Smooth muscle cell (in vitro differentiated cells): Measurements from ENCODE around the gene TIMP2. TPM values are rescaled to one million over a fixed set of nuclear protein-coding genes. Genes with fewer than 3 reads are reported as not detected.

Experiments
- DNase-seq: peaks from one replicate; lab custom pipeline; 2025; ENCODE audit not compliant: unreplicated experiment; lab: John Stamatoyannopoulos, UW
- H2AFZ ChIP-seq: fragments of 200-600 bp; sonication (generic); 2 replicates; pipeline ENCODE4 v1.6.0; 2016; ENCODE audit warnings: antibody characterized with exemption, low read depth, mild to moderate bottlenecking
- H3F3A ChIP-seq: fragments of 200-600 bp; sonication (generic); 2 replicates; pipeline ENCODE4 v1.6.0; 2017; ENCODE audit warnings: antibody characterized with exemption, low read depth
- H3K27ac ChIP-seq: fragments of 200-600 bp; sonication (generic); 2 replicates; pipeline ENCODE4 v1.5.1; 2016; ENCODE audit warnings: low read depth, mild to moderate bottlenecking
- H3K27me3 ChIP-seq: fragments of 200-600 bp; sonication (generic); 2 replicates; pipeline ENCODE4 v1.6.1; 2016; ENCODE audit warnings: low read depth, mild to moderate bottlenecking
- H3K36me3 ChIP-seq: fragments of 200-600 bp; sonication (generic); 2 replicates; pipeline ENCODE4 v1.5.1; 2016; ENCODE audit warnings: low read depth
- H3K4me1 ChIP-seq: fragments of 200-600 bp; sonication (generic); 2 replicates; pipeline ENCODE4 v1.5.1; 2016; ENCODE audit warnings: low read depth
- H3K4me2 ChIP-seq: fragments of 200-600 bp; sonication (generic); 2 replicates; pipeline ENCODE4 v1.6.0; 2016; ENCODE audit warnings: mild to moderate bottlenecking
- H3K4me3 ChIP-seq: fragments of 200-600 bp; sonication (generic); 2 replicates; pipeline ENCODE4 v1.5.1; 2016; ENCODE audit warnings: mild to moderate bottlenecking
- H3K79me2 ChIP-seq: fragments of 200-600 bp; sonication (generic); 2 replicates; pipeline ENCODE4 v1.6.0; 2016; ENCODE audit warnings: low read depth, mild to moderate bottlenecking
- H3K9ac ChIP-seq: fragments of 200-600 bp; sonication (generic); 2 replicates; pipeline ENCODE4 v1.6.0; 2016; ENCODE audit warnings: low read depth
- H3K9me3 ChIP-seq: fragments of 200-600 bp; sonication (generic); replicated peaks from 2 replicates; pipeline ENCODE4 v1.5.1; 2016; ENCODE audit warnings: low read depth
- H4K20me1 ChIP-seq: fragments of 200-600 bp; sonication (generic); 2 replicates; pipeline ENCODE4 v1.6.0; 2016; ENCODE audit warnings: low read depth
- WGBS: methylation state at CpG from one replicate; pipeline ENCODE4 v1.1.7; 2016; ENCODE audit warnings: low lambda C conversion rate; 5-methylcytosine and 5-hydroxymethylcytosine counted together
- polyA plus RNA-seq: library from polyadenylated mRNA; unstranded; fragments of >200 nt; fragmentation: Nextera tagmentation; extraction: Ambion mirVana; gene quantifications from 2 replicates; pipeline ENCODE4 v1.2.1, GENCODE V29; 2016
- total RNA-seq: library from RNA; depleted of rRNA; stranded (reverse); fragments of >200 nt; gene quantifications from 2 replicates; pipeline ENCODE4 v1.2.3, GENCODE V29; 2014
- TF ChIP-seq, protein P1 (sequence below): fragments of 200-600 bp; sonication (generic); IDR thresholded peaks from 2 replicates; pipeline ENCODE4 v1.5.1; 2017; ENCODE audit warnings: borderline replicate concordance, mild to moderate bottlenecking, antibody characterized with exemption; ENCODE audit not compliant: insufficient read depth, poor library complexity, severe bottlenecking

Gene TIMP2
- total and polyA plus RNA-seq, 2 experiments from 2014 or later: 37.8 to 111 TPM

DNA sequence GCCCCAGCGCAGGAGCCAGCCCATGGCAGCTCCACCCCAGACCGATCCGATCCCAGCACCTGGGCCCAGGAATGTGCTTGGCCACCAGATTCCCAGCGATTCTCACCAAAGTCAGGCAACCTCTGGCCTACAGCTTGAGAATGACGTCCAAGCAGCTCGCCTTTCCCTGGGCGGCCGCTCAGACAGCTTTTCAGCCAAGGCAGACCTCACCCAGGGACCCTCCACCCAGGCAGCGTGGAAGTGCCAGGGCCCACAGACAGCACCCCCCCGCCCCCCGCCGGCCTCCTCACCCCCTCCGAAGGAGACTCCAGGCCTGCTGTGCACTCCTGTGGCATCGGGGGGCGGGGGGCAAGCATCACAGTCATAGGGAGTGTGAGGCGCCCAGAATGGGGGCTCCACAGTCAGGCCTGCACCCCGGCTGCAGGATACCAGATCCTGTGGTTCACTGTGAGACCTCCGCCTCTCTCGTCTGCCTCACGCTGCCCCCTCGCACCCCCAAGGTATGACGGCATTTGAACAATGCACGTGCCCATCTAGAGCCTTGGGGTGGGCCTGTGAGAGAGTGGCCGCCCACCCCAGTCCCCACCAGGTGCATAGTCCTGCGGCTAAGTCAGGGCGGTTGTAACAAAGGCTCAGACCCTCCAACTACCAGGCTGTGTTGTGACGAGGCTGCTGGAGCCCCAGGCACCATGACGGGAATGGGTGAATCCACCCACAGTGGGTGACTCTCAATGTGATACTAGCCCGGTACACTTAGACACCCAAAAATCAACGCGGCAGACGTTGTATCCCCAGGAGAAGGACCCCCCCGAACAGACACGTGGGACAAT is 28.1 kb downstream of the TIMP2 start:
- Histone ChIP-seq H3K9me3 (no peaks in the 10 kb centered on the region), H3K27me3 (no peaks in the 10 kb centered on the region), H3K9ac (no peak overlapping the region), H3K4me3 (no peak overlapping the region), H4K20me1 (peaks cover 100% of the 10 kb centered on the region), H3K27ac (no peak overlapping the region), H3K4me1 (peaks cover 9% of the 10 kb centered on the region), H2AFZ (no peak overlapping the region), H3K4me2 (no peak overlapping the region), H3K79me2 (peaks cover 48% of the 10 kb centered on the region), H3F3A (no peaks in the 10 kb centered on the region), H3K36me3 (no peaks in the 10 kb centered on the region)
- WGBS: 95% methylated on average over 28 of the region's 34 CpGs
- no peak for DNase-seq
- TF ChIP-seq, protein P1, sequence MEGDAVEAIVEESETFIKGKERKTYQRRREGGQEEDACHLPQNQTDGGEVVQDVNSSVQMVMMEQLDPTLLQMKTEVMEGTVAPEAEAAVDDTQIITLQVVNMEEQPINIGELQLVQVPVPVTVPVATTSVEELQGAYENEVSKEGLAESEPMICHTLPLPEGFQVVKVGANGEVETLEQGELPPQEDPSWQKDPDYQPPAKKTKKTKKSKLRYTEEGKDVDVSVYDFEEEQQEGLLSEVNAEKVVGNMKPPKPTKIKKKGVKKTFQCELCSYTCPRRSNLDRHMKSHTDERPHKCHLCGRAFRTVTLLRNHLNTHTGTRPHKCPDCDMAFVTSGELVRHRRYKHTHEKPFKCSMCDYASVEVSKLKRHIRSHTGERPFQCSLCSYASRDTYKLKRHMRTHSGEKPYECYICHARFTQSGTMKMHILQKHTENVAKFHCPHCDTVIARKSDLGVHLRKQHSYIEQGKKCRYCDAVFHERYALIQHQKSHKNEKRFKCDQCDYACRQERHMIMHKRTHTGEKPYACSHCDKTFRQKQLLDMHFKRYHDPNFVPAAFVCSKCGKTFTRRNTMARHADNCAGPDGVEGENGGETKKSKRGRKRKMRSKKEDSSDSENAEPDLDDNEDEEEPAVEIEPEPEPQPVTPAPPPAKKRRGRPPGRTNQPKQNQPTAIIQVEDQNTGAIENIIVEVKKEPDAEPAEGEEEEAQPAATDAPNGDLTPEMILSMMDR: no peak

DNA sequence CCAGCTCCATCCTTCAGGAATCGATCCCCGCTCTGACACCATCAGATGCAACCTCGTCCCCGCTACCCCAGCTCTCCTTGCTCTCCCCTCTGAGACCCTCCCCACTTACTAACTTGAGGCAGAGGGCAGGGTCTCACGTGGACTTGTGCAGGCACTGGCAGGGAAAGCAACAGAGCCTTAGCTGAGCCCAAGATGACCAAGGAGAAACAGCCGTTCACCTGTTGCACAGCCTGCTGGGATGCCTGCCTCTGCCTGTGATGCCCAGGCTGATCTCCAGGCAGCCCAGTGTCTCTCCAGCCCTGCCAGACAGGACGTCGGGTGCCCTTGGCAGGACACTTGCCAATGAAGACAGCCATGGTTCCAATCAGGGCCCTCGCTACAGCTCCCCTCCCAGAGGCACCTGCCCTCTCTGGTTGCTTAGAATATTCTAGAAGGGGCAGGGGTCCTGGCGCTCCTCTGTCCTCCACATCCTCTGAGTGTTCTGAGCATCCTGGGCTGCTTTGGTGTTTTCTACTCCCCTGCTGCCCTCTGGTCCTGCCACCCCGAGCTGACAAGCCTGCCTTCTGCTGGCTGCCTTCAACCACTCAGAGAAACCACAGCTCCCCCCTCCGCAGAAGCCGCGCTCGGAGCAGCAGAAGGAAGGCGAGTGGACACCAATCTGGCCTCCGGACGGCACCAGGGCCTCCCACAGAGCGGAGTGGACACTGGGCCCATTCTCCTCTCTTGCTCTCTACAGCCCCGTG is 28.9 kb downstream of the TIMP2 start:
- Histone ChIP-seq H3K9me3 (no peaks in the 10 kb centered on the region), H3F3A (no peaks in the 10 kb centered on the region), H3K4me3 (no peak overlapping the region), H3K79me2 (peaks cover 42% of the 10 kb centered on the region), H3K4me1 (peaks cover 9% of the 10 kb centered on the region), H3K9ac (no peak overlapping the region), H3K36me3 (no peaks in the 10 kb centered on the region), H3K27me3 (no peaks in the 10 kb centered on the region), H2AFZ (no peak overlapping the region), H4K20me1 (peaks cover 100% of the 10 kb centered on the region), H3K27ac (no peak overlapping the region), H3K4me2 (no peak overlapping the region)
- WGBS: 96% methylated on average over 20 of the region's 20 CpGs
- DNase-seq: no peak
- TF ChIP-seq, protein P1: no peak

DNA sequence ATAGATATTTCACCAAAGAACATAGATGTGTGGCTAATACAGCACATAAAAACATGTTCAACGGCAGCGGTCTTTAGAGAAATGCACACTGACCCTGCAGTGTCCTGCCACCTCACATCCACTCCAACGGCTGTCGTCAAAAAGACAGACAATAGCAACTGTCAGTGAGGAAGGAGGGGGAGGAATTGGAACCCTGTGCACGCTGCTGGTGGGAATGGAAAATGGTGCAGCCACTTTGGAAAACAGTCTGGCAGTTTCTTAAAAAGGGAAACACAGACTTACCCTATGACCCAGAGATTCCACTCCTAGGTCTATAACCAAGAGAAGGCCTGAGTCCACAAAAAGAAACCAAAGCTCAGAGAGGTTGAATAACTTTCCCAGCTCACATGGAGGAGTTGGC is 29.9 kb downstream of the TIMP2 start:
- Histone ChIP-seq H3K27me3 (no peaks in the 10 kb centered on the region), H3K4me2 (no peak overlapping the region), H3K27ac (no peak overlapping the region), H3F3A (no peaks in the 10 kb centered on the region), H3K4me1 (peaks cover 9% of the 10 kb centered on the region), H3K4me3 (no peak overlapping the region), H3K79me2 (peaks cover 37% of the 10 kb centered on the region), H2AFZ (no peak overlapping the region), H3K36me3 (no peaks in the 10 kb centered on the region), H3K9me3 (no peaks in the 10 kb centered on the region), H3K9ac (no peak overlapping the region), H4K20me1 (peaks cover 99% of the 10 kb centered on the region)
- no peak for DNase-seq
- TF ChIP-seq, protein P1: no peak
- WGBS: 91% methylated on average over 5 of the region's 5 CpGs
